Dendritic cell treated with granulocyte-macrophage colony-stimulating factor and Interleukin-4, amounts not matched to agents 40 ng/mL and 50 ng/mL, for 4 days (primary cell): ENCODE measurements around the gene ERAL1.

Experiments used
- H3K27ac Mint-ChIP-seq: one replicate; pipeline ENCODE4 v1.8.0; 2022; ENCODE audit warnings: mild to moderate bottlenecking, mixed read lengths
- H3K27me3 Mint-ChIP-seq: one replicate; pipeline ENCODE4 v1.8.0; 2022; ENCODE audit warnings: mild to moderate bottlenecking, mixed read lengths
- H3K36me3 Mint-ChIP-seq: one replicate; pipeline ENCODE4 v1.8.0; 2022; ENCODE audit warnings: low read depth, mixed read lengths
- H3K4me1 Mint-ChIP-seq: one replicate; pipeline ENCODE4 v1.8.0; 2022; ENCODE audit warnings: low read depth, mixed read lengths
- H3K4me3 Mint-ChIP-seq: one replicate; pipeline ENCODE4 v1.8.0; 2022; ENCODE audit warnings: mild to moderate bottlenecking, moderate library complexity, mixed read lengths
- H3K9me3 Mint-ChIP-seq: one replicate; pipeline ENCODE4 v1.8.0; 2022; ENCODE audit warnings: mixed read lengths
- intact Hi-C: fragments of 100-400 bp; cut with micrococcal nuclease; formaldehyde crosslinking; loops from one replicate; pipeline ENCODE4 v1.15.0; 2022

ERAL1 gene

DNA sequence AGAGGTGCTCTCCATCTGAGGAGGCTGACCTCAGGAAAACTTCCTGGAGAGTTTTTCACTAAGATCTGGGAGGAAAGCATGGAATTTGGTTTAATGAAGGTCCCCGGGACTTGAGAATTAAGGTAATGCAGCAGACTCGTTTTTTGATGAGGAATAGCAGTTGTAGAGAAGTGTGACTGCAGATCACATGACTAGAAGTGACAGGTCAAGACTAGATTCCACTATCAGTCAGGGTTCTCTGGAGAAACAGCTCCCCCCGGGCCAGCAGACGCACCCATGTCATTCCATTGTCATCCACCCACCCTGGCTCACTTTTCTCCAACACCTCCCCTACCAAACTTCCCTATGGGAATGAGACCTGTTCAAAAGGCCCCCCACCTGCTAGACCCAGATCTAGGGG is 50.0 kb downstream of the ERAL1 start:
- intact Hi-C loops, result no loop called here
- Mint-ChIP-seq H3K4me3 (no peak overlapping the region), H3K9me3 (no peaks in the 10 kb centered on the region), H3K36me3 (peaks cover 54% of the 10 kb centered on the region), H3K27me3 (peaks cover 2% of the 10 kb centered on the region), H3K27ac (no peak overlapping the region), H3K4me1 (peaks cover 44% of the 10 kb centered on the region)

DNA sequence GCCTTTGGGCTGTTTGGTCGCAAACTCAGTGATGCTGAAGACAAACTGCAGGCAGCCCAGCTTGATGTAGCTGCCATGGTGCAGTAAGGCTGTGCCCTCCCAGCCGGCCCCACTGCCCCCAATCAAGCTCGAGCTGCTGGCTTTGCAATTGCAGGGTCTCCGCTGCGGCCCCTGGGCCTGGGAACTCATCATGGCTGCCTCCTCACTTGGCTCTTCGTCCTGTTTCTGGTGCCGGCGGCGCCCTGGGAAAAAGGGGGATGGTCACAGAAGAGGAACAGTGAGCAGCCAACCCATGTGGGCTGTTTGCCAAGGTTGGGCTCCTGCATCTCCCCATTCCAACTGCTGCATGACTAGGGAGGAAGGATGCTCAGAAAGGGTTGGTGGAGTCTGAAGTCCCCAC is 51.5 kb downstream of the ERAL1 start:
- Mint-ChIP-seq H3K27ac (no peak overlapping the region), H3K9me3 (no peaks in the 10 kb centered on the region), H3K36me3 (peaks cover 62% of the 10 kb centered on the region), H3K4me3 (no peak overlapping the region), H3K27me3 (peaks cover 2% of the 10 kb centered on the region), H3K4me1 (peaks cover 36% of the 10 kb centered on the region)
- intact Hi-C loops, result no loop called here

DNA sequence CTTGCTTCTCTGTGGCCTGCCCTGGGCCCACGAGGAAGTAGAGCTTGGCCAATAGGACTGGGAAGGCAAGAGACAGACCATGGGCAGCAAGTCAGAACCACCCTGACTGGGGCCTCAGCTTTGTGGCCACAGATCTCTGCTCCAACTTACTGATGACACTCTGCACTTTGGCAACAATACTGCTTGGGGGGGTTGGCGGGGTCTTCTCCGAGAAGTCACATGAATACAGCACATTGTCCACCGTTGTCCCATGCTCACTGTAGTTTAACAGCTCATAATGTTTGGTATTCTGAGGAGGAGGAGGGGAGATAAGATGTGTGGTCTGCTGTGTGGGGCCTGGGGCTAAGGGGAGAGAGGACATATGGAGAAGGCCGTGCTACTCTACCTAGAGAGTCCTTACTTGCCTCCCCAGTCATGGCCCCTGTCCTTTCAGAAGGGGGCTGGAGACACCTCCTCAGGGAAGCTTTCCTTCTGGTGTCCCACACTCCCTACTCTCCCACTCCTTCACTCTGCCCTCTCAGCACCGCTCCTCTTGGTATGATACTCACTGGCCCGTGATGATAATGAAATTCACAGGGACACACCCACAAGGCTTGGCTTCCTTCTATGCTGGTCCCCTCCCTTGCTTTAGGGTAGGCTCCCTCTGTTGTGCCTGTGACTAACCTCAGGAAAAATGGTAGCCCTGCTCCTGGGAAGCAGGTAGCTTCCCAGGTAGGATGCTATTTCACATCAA is 52.1 kb downstream of the ERAL1 start:
- Mint-ChIP-seq H3K9me3 (no peaks in the 10 kb centered on the region), H3K27ac (no peak overlapping the region), H3K27me3 (peaks cover under 1% of the 10 kb centered on the region), H3K36me3 (peaks cover 68% of the 10 kb centered on the region), H3K4me1 (peaks cover 30% of the 10 kb centered on the region), H3K4me3 (no peak overlapping the region)
- intact Hi-C loops, result no loop called here

DNA sequence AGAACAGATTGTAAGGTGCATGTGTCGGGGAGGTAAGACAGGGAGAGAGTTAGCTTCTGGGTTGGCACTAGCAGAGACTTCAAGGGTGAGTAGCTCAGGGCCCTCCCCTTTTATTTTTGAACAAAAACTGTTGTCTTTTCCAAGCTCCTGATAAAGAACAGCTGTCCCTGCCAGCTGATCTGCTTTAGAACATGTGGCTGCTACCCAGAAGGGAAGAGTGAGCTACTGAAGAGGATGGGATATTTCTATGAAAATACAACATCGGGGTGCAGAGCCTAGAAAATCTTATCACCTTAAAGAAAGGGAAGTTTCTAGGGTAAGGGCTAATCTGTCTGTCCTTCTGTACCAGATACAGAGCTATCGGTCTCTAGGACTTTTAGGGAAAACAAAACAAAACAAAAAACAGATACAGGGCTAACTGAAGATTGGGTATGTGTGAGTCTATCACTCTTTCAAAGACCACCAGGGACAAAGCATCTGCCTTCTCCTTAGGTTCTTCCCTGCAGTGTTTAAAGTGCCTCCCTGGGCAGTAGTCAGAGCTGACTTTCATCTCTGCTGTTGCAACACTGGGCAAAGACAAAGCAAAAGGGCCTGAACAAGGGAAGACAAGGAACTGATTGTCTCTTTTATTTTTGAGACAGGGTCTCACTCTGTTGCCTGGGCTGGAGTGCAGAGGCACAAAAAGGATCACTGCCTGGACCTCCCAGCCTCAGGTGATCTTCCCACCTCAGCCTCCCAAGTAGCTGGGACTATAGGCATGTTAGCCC is 53.1 kb downstream of the ERAL1 start:
- no peak overlapping the region for H3K27ac Mint-ChIP-seq
- intact Hi-C loops, result no loop called here
- H3K36me3 Mint-ChIP-seq, result peaks cover 78% of the 10 kb centered on the region

DNA sequence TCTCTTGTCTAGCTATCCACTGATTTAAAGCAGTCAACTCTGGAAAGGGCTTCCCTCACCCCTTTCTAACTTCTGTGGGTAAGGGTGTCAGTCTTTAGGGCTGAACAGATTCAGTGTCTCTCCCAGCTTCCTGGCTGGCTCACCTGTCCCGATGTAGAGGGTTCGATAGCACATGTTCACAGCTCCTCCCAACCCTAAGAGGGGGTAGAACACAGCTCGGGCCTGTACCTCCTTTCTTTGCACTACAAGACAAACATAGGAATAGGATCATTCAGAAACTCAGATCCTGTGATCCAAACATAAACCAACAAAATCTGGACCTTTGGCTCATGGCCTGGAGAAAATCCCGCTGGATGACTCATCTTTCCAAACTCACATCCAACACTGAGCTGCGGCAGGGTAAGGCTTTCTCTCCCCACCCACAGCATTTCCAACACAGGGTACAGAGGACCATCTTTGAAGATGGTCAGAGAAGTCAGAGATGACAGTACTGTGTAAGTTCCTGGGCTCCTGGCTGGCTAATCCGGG is 53.9 kb downstream of the ERAL1 start:
- H3K36me3 Mint-ChIP-seq, result peaks cover 86% of the 10 kb centered on the region

More for the DNA sequence above, 53.1 kb downstream of the ERAL1 start:
- H3K4me3 Mint-ChIP-seq, result no peak overlapping the region
- H3K9me3 Mint-ChIP-seq, result no peaks in the 10 kb centered on the region
- peaks cover 20% of the 10 kb centered on the region for H3K4me1 Mint-ChIP-seq
- H3K27me3 Mint-ChIP-seq, result no peaks in the 10 kb centered on the region

DNA sequence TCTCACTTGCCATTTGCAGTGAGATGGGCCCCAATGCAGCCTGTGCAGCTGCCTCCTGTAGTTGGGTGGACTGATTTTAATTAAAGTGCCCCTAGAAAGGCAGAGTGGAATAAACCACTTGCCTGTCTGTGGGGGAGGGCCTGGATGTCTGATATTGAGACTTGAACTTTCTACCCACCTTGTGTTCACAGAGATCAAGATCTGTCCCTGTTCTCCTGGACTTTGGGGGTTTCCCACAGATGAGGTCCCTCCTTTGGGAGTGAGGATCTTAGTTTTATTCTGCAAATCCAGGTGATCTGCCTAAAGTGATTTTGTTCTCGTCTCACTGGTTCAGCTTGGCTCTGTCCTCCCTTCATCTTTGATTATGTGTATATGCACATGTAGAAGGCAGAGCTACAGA is 55.7 kb downstream of the ERAL1 start:
- Mint-ChIP-seq H3K27me3 (no peaks in the 10 kb centered on the region), H3K9me3 (no peaks in the 10 kb centered on the region), H3K27ac (no peak overlapping the region), H3K36me3 (peaks cover 100% of the 10 kb centered on the region), H3K4me1 (peaks cover 14% of the 10 kb centered on the region), H3K4me3 (no peak overlapping the region)
- intact Hi-C loops, result loop anchor here (10.0 kb wide), 1 partner anchor 146 kb away; no protein-coding TSS in a partner anchor

More for the DNA sequence above, 53.9 kb downstream of the ERAL1 start:
- no peak overlapping the region for H3K27ac Mint-ChIP-seq
- H3K9me3 Mint-ChIP-seq, result no peaks in the 10 kb centered on the region
- intact Hi-C loops, result no loop called here
- H3K4me3 Mint-ChIP-seq, result no peak overlapping the region
- no peaks in the 10 kb centered on the region for H3K27me3 Mint-ChIP-seq
- H3K4me1 Mint-ChIP-seq, result peaks cover 14% of the 10 kb centered on the region
